Skeletal muscle cell (primary cell): Measurements from ENCODE around the gene DLX3.
A peak's percentile ranks its signal among the peaks of the same experiment; 100 is the strongest.
"Not testable (repeated sequence)": the region's sequence is repeated elsewhere in the genome, so short reads cannot be mapped to it uniquely, and the experiment has no call there.

ENCODE experiments used
- DNase-seq: peaks from one replicate; pipeline ENCODE4 v3.0.0-alpha.2; 2010; ENCODE audit warnings: low read depth
- H3K4me3 ChIP-seq: 2 replicates; pipeline ENCODE4 v1.5.1; 2011; ENCODE audit warnings: low read depth, mild to moderate bottlenecking, control low read depth, low read length, moderate library complexity

DLX3 gene

DNA sequence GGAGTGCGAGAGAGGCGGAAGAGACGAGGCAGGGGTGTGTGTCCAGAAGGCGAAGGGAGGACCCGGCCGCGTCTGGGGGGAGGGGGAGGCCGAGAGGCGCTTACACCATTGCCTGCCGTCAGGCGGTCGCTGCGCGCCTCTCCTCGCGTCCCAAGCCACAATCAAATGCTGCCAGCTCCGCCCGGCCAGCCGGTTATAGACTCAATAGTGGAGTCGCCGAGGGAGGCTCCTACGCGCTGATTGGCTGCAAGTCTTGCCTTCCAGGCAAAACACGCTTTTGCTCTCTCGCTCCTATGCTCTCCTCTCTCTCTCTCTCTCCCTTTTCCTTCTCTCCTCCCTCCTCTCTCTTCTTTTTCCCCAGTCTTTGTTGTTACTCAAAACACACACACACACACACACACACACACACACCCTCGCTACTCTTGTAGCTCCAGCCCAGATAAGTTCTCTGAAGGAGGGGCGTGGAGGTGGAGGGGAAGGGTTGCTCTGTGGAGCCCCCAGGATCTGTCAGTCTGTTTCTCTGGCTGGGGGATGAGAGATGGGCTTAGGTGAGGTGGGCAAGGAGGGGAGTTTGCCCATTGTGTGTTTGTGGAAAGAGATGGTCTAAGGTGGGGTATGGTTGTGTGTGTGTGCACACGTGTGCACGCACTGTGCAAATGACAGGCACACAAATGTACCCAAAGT, at the start of gene DLX3:
Gene DLX3, minus strand, starts transcription at position 170 of the 684 bp plus-strand sequence. CDS start 226 bp downstream, outside the sequence.
- DNase-seq, result peak; percentile 6
- H3K4me3 ChIP-seq, result no peak within 1 kb of the TSS

DNA sequence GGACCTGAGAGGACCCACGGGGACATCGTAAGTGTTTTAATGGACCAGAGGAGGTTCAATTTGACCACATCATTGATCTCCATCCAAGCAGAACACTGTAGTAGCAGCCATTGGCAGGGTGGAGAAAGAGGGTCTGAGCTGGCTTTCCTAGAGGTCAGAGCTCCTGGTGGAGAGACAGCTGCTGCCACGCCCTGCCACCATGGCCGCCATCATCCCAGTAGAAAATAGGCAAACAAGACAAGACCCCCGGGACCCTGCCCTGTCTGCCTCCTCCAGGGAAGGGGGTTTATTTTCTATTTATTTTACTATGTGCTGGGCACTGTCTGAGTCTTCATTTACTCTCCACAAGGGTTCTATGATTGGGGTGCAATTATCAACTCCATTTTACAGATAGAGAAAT, 49.5 kb upstream of the DLX3 start:
- no peak overlapping the region for H3K4me3 ChIP-seq
- DNase-seq, result no peak

DNA sequence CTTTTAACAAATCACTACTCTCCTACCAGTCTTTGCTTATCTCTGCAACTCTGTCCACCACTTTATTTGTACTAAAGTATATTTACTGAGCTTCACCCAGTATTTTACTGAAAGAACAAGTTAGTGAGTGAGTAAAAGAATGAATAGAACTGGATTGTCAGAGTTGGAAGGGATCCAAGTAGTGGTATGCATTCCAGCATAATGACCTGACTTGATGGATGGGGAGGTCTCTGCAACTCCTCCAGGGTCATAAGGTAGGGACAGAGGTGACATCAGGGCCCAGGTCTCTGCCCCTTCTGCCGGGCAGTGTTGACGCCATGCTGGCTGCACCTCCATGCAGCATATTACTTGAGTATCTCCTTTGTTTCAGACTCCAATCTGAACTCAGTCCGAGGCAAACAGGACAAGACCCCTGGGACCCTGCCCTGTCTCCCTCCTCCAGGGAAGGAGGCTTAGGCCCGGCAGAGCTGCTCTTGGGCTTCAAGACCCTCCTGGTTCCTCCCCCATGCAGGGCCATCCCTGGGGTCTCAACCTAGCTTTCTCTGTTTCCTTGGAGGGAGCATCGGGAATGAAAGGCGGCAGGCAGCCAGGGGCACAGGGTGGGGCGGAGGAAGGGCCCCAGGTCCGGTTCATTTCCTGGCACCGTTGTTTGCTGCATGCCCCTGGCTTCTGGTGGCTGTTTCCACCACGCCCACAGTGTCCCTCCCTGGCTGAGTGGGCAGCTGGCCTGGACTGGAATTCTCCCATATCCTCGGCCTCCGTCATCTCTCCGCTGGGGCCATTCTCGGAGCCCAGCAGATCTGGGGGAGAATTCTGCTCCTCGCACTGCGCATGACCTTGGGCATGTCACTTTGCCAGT, 48.5 kb upstream of the DLX3 start:
- H3K4me3 ChIP-seq, result no peak overlapping the region
- DNase-seq, result no peak

DNA sequence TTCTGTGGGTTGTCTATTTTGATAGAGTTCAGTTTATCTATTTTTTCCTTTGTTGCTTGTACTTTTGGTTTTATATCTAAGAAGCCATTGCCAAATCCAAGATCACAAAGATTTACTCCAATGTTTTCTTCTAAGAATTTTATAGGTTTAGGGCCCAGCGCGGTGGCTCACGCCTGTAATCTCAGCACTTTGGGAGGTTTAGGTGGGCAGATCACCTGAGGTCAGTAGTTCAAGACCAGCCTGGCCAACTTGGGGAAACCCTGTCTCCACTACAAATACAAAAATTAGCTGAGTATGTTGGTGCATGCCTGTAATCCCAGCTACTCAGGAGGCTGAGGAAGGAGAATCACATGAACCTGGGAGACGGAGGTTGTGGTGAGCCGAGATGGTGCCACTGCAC, 47.2 kb upstream of the DLX3 start:
- DNase-seq, result no peak

DNA sequence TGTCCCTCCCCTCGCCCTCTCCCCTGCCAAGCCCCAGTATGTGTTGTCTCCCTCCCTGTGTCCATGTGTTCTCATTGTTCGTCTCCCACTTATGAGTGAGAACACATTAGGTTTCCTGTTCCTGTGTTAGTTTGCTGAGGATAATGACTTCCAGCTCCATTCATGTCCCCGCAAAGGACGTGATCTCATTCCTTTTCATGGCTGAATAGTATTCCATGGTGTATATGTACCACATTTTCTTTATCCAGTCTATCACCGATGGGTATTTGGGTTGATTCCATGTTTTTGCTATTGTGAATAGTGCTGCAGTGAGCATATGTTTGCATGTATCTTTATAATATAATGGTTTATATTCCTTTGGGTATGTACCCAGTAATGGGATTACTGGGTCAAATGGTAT, 45.5 kb upstream of the DLX3 start:
- not testable (repeated sequence) for H3K4me3 ChIP-seq, DNase-seq

More for the DNA sequence above, 47.2 kb upstream of the DLX3 start:
- H3K4me3 ChIP-seq, result no peak overlapping the region

DNA sequence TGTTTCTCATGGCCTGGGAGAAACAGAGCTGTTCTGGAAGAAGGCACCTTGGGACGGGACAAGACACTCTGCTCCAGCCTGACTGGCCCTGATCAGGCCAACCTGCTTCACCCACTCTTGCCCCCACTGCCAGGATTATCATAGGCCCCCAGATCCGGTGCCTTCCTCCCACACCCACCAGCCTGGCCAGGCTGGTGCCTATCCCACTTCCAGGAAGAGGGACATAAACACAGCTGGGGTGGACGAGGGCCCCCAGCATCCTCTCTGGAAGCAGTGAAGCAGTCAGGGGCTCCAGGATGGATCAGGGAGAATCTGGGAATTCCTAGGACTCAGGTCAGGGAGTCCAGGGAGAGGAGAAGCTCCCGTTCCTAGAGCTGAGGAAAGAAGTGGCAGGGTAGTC, 44.0 kb upstream of the DLX3 start:
- DNase-seq, result no peak
- H3K4me3 ChIP-seq, result no peak overlapping the region

DNA sequence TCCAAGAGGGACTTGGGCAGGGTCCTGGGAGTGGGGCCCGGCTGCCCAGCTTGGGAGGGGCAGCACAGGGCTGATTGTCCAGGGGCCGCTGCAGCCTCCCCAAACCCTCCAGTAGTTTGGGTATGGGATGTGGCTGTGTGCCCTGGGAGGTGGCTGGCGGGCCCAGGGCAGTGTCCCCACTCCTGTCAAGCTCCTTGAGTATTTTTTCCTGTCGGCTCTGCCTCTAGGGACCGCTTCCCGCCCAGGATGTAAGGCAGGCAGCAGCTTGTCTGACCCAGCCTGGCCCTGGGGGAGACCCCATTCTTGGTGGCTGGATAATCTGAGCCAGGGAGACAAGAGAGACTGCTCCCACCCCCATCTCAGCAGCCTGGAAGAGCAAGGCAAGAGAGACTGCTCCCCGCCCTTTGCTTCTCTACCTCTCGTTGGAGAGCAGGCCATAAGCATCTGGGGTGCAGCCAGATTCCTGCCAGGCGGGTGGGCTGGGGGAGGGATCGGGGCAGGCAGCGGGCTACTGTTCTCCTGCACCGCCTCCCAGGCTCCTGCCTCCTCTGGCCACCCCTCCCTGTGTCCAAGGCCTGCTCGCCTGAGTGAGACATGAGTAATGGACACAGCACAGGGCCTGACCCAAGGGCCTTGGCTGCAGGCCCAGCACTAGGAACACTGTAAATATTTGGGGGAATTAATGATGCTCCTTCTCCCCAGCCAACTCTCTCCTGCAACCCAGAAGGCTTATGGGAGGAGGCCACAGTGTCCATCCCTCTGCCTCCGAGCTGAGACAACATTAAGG, 42.5 kb upstream of the DLX3 start:
- no peak overlapping the region for H3K4me3 ChIP-seq
- DNase-seq, result no peak

DNA sequence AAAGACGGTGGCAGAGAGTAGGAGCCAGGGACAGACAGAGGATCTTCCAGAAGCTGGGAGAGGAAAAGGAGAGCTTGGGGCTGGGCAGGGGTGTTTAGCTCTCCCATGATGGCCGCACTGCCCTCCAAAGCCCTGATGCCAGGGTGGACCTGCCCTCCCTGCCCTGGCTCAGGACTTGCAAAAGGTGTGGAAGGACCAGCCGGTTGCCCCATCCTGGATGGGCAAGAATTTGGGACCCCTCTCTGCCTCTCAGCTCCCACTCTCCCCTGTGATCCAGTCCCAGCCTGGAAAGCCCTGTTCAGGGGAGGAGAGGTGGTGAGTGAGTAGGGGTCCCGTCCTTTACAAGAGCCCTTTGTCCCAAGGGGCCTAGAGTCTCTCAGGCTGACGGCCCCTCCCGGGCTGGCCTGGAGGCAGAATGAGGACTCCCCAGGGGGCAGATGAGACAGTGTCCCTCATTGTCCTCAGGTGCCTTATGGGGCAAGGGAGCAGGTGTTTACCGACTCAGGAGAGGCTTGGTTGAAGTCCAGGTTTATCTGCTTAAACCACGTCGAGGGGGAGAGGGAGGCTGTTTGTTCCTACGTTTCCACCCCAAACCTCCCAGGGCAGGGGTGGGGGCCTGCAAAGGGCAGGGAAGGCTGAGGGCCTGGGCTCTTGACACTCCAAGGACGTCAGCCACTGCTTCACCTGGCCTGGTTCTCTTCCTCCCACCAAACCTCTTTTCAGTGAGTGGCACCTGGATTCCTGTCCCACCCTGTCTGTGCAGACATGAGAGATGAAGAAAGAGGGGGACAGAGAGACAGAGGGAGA, 41.6 kb upstream of the DLX3 start:
- no peak for DNase-seq
- H3K4me3 ChIP-seq, result no peak overlapping the region

DNA sequence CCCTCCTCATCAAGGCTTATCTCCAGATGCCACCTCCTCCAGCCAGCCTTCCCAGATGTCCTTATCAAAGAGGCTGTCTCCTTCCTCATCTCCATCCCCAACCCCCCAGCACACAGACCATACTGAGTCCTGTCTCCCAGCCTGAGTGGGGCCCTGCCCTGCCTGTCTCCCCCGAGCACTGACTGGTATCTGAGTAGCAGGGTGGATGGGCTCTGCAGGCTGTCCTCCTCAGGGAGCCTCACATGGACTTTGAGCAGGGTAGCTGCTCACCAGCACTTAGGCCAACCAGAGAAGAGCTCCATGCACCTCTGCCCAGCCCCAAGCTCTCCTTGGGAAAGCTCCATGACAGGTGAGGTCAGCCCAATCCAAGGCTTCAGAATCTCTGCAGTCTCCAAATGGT, 40.9 kb upstream of the DLX3 start:
- DNase-seq, result no peak
- H3K4me3 ChIP-seq, result no peak overlapping the region

DNA sequence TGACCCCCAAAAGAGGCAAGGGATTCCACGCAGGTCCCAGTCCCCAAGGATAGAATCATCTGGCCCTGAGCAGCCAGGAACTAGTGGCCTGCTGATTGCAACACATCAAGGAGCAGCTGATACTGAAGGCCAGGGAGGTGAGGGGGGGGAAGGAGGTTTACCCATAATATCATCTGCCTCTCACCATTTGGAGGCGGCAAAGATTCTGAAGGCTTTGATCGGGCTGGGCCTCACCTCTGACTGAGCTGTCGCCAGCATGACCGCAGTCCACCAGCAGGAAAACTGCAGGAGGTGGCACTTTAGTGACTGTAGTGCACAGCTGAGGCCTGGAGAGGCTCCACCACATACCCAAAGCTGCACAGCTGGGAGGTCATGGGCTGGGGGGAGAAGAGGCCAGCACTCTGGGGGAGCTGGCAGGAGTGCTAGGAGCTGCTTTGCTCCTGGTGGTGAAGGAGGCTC, 40.4 kb upstream of the DLX3 start:
- no peak overlapping the region for H3K4me3 ChIP-seq
- no peak for DNase-seq

DNA sequence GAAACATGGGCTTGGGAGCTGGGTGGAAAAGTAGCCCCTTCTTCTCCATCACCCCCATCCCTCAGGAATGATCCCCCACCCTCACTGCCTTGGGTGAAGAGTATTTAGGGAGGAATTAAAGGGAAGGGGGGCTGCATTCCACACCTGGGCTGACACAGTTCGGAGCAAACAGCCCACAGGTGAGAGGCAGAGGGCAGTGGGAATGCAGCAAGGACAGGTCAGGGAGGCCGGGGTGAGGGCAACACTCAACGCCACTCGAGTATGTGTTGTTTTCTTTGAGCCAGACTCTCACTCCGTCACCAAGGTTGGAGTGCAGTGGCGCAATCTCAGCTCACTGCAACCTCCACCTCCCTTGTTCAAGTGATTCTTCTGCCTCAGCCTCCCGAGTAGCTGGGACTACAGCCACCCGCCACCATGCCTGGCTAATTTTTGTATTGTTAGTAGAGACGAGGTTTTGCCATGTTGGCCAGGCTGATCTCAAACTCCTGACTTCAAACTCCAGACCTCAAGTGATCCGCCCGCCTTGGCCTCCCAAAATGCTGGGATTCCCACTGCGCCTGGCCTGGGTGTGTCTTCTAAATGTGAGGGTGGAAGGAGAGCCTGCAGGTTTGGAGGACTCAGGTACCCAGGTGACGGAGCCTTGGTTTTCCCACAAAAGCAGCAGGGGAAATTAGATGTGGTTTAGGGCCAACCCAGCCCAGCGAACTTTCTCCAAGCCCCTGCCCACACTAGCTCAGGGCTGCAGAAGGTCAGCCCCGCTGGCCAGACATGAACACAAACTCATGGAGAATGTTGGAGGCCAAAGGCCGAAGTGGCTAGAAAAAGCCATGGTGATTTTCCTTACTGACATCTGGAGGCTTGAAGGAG, 39.7 kb upstream of the DLX3 start:
- H3K4me3 ChIP-seq, result no peak overlapping the region
- no peak for DNase-seq

DNA sequence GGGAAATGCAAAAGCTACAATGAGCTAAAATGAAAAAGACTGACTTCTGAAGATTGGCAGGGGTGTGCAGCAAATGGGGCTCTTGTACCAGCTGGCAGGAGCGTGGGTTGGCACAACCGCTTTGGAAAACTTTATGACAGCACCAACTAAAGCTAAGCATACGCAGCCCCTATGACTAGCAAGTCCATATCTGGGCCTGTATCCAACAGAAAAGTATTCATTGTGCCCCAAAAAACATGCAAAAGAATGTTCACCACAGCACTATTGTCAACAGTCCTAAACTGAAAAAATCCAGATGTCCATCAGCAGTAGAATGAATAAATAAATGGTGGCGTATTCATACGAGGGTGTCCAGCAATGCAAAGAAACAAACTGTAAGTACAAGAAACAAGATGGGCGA, 38.3 kb upstream of the DLX3 start:
- H3K4me3 ChIP-seq, result no peak overlapping the region
- no peak for DNase-seq

DNA sequence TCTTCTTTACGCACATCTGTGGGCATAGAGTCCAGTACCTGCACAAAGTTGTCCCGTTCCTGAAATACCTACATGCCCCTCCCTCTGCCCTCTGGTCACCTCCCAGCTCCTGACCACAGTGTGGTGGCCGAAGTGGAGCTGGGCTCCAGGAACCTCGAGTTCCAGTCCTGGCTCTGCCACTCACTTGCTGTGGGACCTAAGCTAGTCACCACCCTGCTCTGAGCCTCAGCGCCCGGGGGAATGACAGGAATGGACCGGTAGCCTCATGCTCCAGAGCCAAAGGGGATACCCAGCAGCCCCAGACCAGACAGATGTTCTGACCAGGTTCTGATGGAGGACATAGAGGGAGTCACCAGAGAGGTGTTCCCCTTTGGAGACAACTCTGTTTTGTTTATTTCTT, 34.2 kb upstream of the DLX3 start:
- no peak overlapping the region for H3K4me3 ChIP-seq
- DNase-seq, result no peak

DNA sequence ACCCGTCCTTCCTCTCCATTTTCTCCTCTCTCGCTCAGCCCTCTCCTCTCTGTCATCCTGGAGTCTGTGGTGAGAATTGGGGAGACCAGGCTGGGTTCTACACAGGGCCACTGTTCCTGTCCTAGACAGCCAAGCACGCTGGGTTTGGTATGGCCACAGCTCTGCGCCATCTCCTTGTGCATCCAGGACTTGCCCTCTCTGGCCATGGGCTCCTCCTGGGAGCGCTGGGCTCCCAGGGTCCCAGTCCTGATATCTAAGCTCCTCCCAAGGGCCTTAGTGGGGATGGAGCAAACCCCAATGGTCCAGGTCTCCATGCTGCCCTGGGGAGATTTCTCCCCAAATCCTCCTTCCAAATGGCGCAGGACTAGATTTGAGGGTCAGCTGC, 33.7 kb upstream of the DLX3 start:
- H3K4me3 ChIP-seq, result no peak overlapping the region
- no peak for DNase-seq

DNA sequence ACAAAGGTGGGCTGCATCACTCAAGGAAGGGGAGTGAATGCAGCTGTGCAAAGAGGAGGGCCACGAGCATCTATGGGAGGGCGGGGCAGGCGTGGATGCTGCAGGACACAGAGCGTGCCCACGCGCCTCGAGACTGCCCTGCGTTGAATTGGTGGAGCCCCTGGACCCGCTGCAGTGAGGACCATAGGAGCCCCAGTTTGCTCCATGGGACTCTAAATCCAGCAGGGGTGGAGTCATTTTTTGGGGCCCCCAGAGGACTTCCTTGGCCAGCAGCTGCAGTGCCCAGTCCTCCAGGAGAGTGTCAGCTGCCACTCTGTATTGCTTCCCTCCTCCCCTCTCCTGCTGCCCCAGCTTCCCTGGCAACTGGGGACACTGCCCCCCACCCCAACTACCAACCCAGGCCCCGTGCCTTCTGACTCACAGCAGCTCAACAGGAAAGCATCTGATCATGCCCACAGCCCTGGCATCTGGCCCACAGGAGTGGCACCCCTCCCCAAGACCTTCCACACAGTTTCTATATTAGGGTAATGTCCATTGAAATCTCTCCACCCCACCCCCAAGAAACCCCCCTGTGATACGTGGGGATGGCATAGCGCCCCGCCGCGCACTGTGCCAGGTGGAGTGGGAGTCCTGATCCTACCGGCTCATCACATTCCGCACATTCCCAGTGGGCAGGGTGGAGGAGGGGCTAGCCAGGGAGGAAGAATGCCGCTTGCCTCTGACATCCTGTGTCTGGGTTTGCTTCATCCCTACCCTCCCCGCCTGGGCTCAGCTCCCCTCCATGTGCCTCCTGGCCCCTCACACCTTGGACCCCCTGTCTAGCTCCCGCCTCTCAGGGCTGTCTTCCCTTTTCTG, 33.1 kb upstream of the DLX3 start:
- DNase-seq, result no peak
- H3K4me3 ChIP-seq, result no peak overlapping the region

DNA sequence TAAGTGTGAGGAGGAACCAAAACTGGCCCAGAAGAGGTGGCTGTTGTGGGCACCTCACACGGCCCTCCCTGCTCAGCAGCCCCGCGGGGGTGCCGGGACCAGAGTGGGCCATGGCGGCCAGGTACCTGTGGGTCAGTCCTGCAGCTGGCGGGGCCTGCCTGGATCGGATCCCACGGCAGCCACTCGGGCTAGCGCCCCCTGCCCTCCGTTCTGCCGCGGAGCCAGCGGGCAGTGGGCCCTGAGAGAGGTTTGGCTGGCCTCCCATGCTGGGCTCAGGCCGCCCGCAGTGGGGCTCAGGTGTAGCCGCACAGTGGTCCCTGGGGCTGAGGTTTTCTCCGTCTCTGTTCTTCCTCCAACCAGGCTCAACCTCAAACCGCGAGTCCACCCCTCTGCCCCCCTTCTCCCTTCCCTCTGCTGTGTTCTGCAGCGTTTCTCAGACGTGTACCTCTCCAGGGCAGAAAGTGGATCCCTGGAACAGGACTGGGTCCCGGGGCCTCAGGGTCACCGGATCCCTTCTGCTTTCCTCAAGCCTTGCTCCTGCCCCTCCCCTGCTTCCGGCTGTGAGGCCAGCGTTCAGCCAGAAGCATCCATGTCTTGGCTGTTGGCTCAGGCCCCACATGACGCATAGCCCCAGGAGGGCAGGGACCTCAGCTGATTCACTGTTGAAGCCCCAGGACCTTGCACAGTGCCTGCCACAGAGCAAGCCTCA, 32.3 kb upstream of the DLX3 start:
- peak overlapping the region; percentile 17 for H3K4me3 ChIP-seq
- peak; percentile 73 for DNase-seq

DNA sequence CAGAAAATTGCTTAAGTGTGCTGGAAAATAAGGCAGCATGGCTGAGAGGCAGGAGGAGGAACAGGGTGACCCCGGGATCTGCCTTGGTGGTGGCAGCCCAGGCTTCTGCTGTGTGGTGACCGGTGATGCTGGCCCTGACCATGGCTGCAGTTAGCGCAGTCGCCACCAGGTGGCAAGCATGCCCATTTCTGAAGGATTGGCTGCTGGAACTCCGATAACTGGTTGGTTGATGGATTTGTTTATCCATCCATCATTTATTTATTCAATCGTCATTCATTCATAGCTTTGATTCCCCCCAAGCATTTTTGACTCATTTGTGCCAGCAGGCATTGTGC, 31.8 kb upstream of the DLX3 start:
- DNase-seq, result no peak
- H3K4me3 ChIP-seq, result no peak overlapping the region
